ENCODE results near the gene CNEP1R1. TPM values are rescaled to one million over a fixed set of nuclear protein-coding genes. Genes with fewer than 3 reads are reported as not detected.

Gene CNEP1R1
- total and polyA plus RNA-seq, 2 of the 4 experiments (the other 2 are of a cell fraction): 16.1 to 22.0 TPM

DNA sequence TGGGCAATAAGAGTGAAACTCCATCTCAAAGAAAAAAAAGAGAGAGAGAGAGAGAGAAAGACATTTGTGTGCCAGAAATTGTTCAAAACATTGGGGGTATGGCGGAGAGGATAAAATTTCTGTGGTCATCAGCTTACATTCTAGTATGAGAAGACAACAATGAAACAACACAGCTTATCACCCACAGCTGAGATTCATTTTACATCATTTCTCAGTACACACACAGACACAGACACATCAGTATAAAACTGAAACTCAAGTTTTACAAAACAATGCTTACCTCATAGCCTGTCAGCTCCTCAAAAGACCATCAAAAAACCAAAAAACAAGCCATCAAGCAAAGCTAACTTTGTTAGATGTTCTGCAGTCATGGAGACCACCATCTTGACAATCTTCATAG lies 31.4 kb upstream of the CNEP1R1 start:
- no peak overlapping the region for H2BK120ac ChIP-seq (ENCODE audit: low read depth, low read length)
- ATAC-seq (ENCODE audit: low read depth) (no peak), DNase-seq (no peak)
- no CpG with 5 or more reads among the region's 1 CpG for WGBS, 2 experiments (ENCODE audit: extremely low coverage in 2 of 2, insufficient read length in 1 of 2)
- H3K9ac ChIP-seq (ENCODE audit: low read depth, low read length): no peak overlapping the region
- H3K23ac ChIP-seq (ENCODE audit: low read depth, low read length): no peak overlapping the region
- no peak overlapping the region for H4K5ac ChIP-seq (ENCODE audit: low read depth, low read length)
- H3K36me3 ChIP-seq (ENCODE audit: control insufficient read depth, insufficient read depth, low read length): no peaks in the 10 kb centered on the region
- in situ Hi-C loops (cut with MboI; ENCODE audit: low sequenced_read_pairs) (no loop called here), dilution Hi-C loops (cut with HindIII; ENCODE audit: low sequenced_read_pairs, unreplicated experiment) (no loop called here), intact Hi-C loops (cut with micrococcal nuclease) (no loop called here)
- no peaks in the 10 kb centered on the region for H3K9me1 ChIP-seq (ENCODE audit: insufficient read depth, low read length)
- no peak overlapping the region for H3K14ac ChIP-seq (replicated peaks; ENCODE audit: low read depth, low read length)
- H2AK9ac ChIP-seq (replicated peaks; ENCODE audit: low read depth, low read length, poor library complexity): no peak overlapping the region
- no peak overlapping the region for H4K91ac ChIP-seq (ENCODE audit: insufficient read depth, low read depth, low read length)
- no peaks in the 10 kb centered on the region for H3K4me1 ChIP-seq (ENCODE audit: control insufficient read depth, insufficient read depth, low read length)
- no peaks in the 10 kb centered on the region; the same call in 1 of the 2 replicates for H3K27me3 ChIP-seq (ENCODE audit: control insufficient read depth, insufficient read depth, low read length)
- no peak for TF ChIP-seq NFE2L2 (IDR thresholded peaks at IDR 0.05; ENCODE audit: low read depth, low read length)
- TF ChIP-seq MAZ (IDR thresholded peaks at IDR 0.05; ENCODE audit: borderline replicate concordance, low read depth, low read length): no peak
- TF ChIP-seq CEBPB (IDR thresholded peaks at IDR 0.05; ENCODE audit: low read depth, low read length): no peak
- TF ChIP-seq BHLHE40 (IDR thresholded peaks at IDR 0.05; ENCODE audit: low read depth, low read length): no peak
- TF ChIP-seq FOS (IDR thresholded peaks at IDR 0.05; ENCODE audit: low read depth, low read length): no peak
- no peak for TF ChIP-seq MXI1 (IDR thresholded peaks at IDR 0.05; ENCODE audit: borderline replicate concordance, low read depth, low read length)
- no peak for TF ChIP-seq POLR2A (IDR thresholded peaks at IDR 0.05; ENCODE audit: low read depth, low read length)
- TF ChIP-seq MAFK (IDR thresholded peaks at IDR 0.05; ENCODE audit: low read depth, low read length): no peak
- H3K4ac ChIP-seq (ENCODE audit: low read depth, low read length): no peak overlapping the region
- no peaks in the 10 kb centered on the region for H4K20me1 ChIP-seq (ENCODE audit: insufficient read depth, low read length)
- H3K56ac ChIP-seq (ENCODE audit: extremely low read depth, insufficient read depth, low read length): no peak overlapping the region
- no peaks in the 10 kb centered on the region for H3K9me3 ChIP-seq (ENCODE audit: control insufficient read depth, insufficient read depth, low read length)
- BruUV-seq (replicated peaks): no TSS peak
- no peak overlapping the region for H2AFZ ChIP-seq (replicated peaks; ENCODE audit: low read length, poor library complexity)
- no peak overlapping the region for H3K4me2 ChIP-seq (ENCODE audit: low read depth, low read length)
- no peak overlapping the region for H3K4me3 ChIP-seq (ENCODE audit: insufficient read depth, low read depth, low read length)
- ChIA-PET CTCF (interaction anchor here (1.2 kb wide), 1 partner anchor 32 kb away, joined by 3 read pairs; the partner anchor contains the start of gene CNEP1R1), POLR2A (ENCODE audit: unreplicated experiment) (no interaction called here)
- no peak overlapping the region for H3K27ac ChIP-seq (ENCODE audit: insufficient read depth, low read length)
- no peak overlapping the region for H2BK5ac ChIP-seq (ENCODE audit: low read depth, low read length, poor library complexity, severe bottlenecking)
- H2BK20ac ChIP-seq (ENCODE audit: low read depth, low read length): no peak overlapping the region
- H3K18ac ChIP-seq (ENCODE audit: low read depth, low read length): no peak overlapping the region
- no peak overlapping the region for H4K8ac ChIP-seq (ENCODE audit: low read depth in 2 of 2, low read length in 2 of 2)
- H2BK15ac ChIP-seq (ENCODE audit: low read depth, low read length): no peak overlapping the region
- H3K79me1 ChIP-seq (ENCODE audit: low read depth in 1 of 2, low read length in 2 of 2): no peaks in the 10 kb centered on the region
- H2AK5ac ChIP-seq (ENCODE audit: low read depth, low read length): no peak overlapping the region
